HepG2 (cell line): ENCODE results near the gene GSKIP. TPM values are rescaled to one million over a fixed set of nuclear protein-coding genes. Genes with fewer than 3 reads are reported as not detected.

Experiments used
- FOXC1 ChIP-seq: sonication (generic); formaldehyde crosslinking; IDR thresholded peaks from 2 replicates; pipeline ENCODE4 v1.8.0; 2022; ENCODE audit warnings: mild to moderate bottlenecking, missing genetic modification reagents, borderline replicate concordance
- FOXO4 ChIP-seq: sonication (generic); formaldehyde crosslinking; conservative IDR thresholded peaks from 2 replicates; pipeline ENCODE4 v1.8.1; 2023; ENCODE audit warnings: missing genetic modification reagents
- HOXA7 ChIP-seq: sonication (generic); formaldehyde crosslinking; IDR thresholded peaks from 2 replicates; pipeline ENCODE4 v1.8.1; 2022; ENCODE audit warnings: mild to moderate bottlenecking, missing genetic modification reagents, moderate library complexity
- JUND ChIP-seq: sonication (generic); formaldehyde crosslinking; IDR thresholded peaks from 2 replicates; pipeline ENCODE4 v1.8.0; 2022; ENCODE audit warnings: mild to moderate bottlenecking, missing genetic modification reagents
- SKIL ChIP-seq: sonication (generic); formaldehyde crosslinking; IDR thresholded peaks from 2 replicates; pipeline ENCODE4 v1.8.0; 2022; ENCODE audit warnings: missing genetic modification reagents, mild to moderate bottlenecking, moderate library complexity, borderline replicate concordance
- SNAPC4 ChIP-seq: sonication (generic); formaldehyde crosslinking; IDR thresholded peaks from 2 replicates; pipeline ENCODE4 v1.4.0; 2020; ENCODE audit warnings: mild to moderate bottlenecking, missing genetic modification reagents
- STAT5B ChIP-seq: sonication (generic); formaldehyde crosslinking; IDR thresholded peaks from 2 replicates; pipeline ENCODE4 v1.4.0; 2020; ENCODE audit warnings: missing genetic modification reagents
- ZNF234 ChIP-seq: sonication (generic); formaldehyde crosslinking; conservative IDR thresholded peaks from 2 replicates; pipeline ENCODE4 v1.5.1; 2020; ENCODE audit warnings: mild to moderate bottlenecking, missing genetic modification reagents
- ZNF703 ChIP-seq: sonication (generic); formaldehyde crosslinking; IDR thresholded peaks from 2 replicates; pipeline ENCODE4 v1.5.1; 2020; ENCODE audit warnings: missing genetic modification reagents, mild to moderate bottlenecking, moderate library complexity, borderline replicate concordance
- polyA plus RNA-seq, 8 experiments: library from polyadenylated mRNA; depleted of rRNA in 3 of 8; stranded (reverse) in 7 of 8; unstranded in 1 of 8; fragments of >200 nt; fragmentation: Illumina TruSeq in 4 of 8; extraction: Trizol in 4 of 8; gene quantifications; 2 replicates each; pipeline versions ENCODE4 v1.2.1 to v1.2.3, GENCODE V29; 2011 to 2016; ENCODE audit warnings: low read depth in 4 of 8, missing spikeins in 1 of 8, mixed read lengths in 1 of 8; ENCODE audit not compliant: insufficient read depth in 1 of 8
- total RNA-seq, 5 experiments: library from RNA; depleted of rRNA; stranded (reverse); fragments of >200 nt; fragmentation: Illumina TruSeq; extraction: Trizol; gene quantifications; 2 replicates each; pipeline ENCODE4 v1.2.3, GENCODE V29; 2016; ENCODE audit warnings: low read depth in 1 of 5
- TF ChIP-seq, protein P1 (sequence below): sonication (generic); formaldehyde crosslinking; IDR thresholded peaks from 2 replicates; pipeline ENCODE4 v1.8.1; 2023; ENCODE audit warnings: mild to moderate bottlenecking, missing genetic modification reagents, borderline replicate concordance
- TF ChIP-seq, protein P2 (sequence below): sonication (generic); formaldehyde crosslinking; IDR thresholded peaks from 2 replicates; pipeline ENCODE4 v1.8.0; 2022; ENCODE audit warnings: mild to moderate bottlenecking, missing genetic modification reagents, borderline replicate concordance

The GSKIP gene
- total and polyA plus RNA-seq, 2 of the 13 experiments (the other 11 are each of a cell fraction or from before 2014, with no cell fraction given) = 12.5 to 27.3 TPM

GRCh38 chr14:96362965-96363750 is at the start of gene GSKIP, which contains the start of gene ATG2B (continued):
- TF ChIP-seq FOXC1 (CRISPR knock-in tag) (no peak), JUND (CRISPR knock-in tag) (no peak), FOXO4 (CRISPR knock-in tag) (no peak), SNAPC4 (CRISPR knock-in tag) (0 out of 2 replicates have a peak, but pooled peaks have one; percentile 27), HOXA7 (CRISPR knock-in tag) (no peak), STAT5B (CRISPR knock-in tag) (no peak), ZNF703 (CRISPR knock-in tag) (no peak), SKIL (no peak), ZNF234 (no peak)
- TF ChIP-seq, protein P1, sequence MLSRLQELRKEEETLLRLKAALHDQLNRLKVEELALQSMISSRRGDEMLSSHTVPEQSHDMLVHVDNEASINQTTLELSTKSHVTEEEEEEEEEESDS = no peak
- TF ChIP-seq, protein P2, sequence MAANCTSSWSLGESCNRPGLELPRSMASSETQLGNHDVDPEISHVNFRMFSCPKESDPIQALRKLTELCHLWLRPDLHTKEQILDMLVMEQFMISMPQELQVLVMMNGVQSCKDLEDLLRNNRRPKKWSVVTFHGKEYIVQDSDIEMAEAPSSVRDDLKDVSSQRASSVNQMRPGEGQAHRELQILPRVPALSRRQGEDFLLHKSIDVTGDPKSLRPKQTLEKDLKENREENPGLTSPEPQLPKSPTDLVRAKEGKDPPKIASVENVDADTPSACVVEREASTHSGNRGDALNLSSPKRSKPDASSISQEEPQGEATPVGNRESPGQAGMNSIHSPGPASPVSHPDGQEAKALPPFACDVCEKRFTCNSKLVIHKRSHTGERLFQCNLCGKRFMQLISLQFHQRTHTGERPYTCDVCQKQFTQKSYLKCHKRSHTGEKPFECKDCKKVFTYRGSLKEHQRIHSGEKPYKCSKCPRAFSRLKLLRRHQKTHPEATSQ = no peak
